Thyroid gland (tissue), 4 donors: ENCODE results near the gene MYADML2.

Experiments used
- POLR2A ChIP-seq, 2 donors: fragments of 450-650 bp; IDR thresholded peaks; one replicate each; pipeline ENCODE4 v1.6.1; 2017; ENCODE audit warnings: antibody characterized with exemption in 2 of 2, mild to moderate bottlenecking in 2 of 2, moderate library complexity in 1 of 2
- TF ChIP-seq, protein P1 (sequence below), 6 experiments: fragments of 200-600 bp in 3 of 6; fragments of 450-650 bp in 3 of 6; sonication (generic) in 3 of 6; IDR thresholded peaks; one replicate each; pipeline ENCODE4 v1.5.1; 2016 to 2019; ENCODE audit warnings: antibody characterized with exemption in 6 of 6, mild to moderate bottlenecking in 2 of 6, inconsistent platforms in 1 of 6, moderate library complexity in 1 of 6

DNA sequence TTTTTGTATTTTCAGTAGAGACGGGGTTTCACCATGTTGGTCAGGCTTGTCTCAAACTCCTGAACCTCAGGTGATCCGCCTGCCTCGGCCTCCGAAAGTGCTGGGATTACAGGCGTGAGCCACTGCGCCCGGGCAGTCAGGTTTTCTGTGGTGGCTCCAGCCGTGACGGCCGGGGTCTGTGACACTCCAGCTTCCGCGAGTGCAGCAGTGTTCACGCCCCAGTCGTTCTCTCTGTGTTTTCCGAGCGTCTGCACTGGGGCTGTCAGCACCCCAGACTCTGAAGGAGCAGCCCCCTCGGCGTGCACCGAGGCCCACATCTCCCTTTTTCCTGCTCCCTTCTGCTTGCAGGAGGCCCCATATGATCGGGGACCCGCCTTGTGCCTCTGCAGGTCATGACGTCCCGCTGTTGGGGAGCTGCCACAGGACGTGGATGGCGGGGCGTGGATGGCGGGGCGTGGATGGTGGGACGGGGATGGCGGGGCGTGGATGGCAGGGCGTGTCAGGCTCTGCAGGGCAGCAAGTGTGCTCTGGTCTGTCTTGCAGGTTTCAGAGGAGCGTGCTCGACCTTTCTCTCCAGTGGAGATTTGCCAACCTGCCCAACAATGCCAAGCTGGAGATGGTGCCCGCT is 36.1 kb upstream of the MYADML2 start:
- TF ChIP-seq, protein P1, sequence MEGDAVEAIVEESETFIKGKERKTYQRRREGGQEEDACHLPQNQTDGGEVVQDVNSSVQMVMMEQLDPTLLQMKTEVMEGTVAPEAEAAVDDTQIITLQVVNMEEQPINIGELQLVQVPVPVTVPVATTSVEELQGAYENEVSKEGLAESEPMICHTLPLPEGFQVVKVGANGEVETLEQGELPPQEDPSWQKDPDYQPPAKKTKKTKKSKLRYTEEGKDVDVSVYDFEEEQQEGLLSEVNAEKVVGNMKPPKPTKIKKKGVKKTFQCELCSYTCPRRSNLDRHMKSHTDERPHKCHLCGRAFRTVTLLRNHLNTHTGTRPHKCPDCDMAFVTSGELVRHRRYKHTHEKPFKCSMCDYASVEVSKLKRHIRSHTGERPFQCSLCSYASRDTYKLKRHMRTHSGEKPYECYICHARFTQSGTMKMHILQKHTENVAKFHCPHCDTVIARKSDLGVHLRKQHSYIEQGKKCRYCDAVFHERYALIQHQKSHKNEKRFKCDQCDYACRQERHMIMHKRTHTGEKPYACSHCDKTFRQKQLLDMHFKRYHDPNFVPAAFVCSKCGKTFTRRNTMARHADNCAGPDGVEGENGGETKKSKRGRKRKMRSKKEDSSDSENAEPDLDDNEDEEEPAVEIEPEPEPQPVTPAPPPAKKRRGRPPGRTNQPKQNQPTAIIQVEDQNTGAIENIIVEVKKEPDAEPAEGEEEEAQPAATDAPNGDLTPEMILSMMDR (IDR thresholded peaks at IDR 0.05), result no peak
- TF ChIP-seq POLR2A (IDR thresholded peaks at IDR 0.05), result no peak
